ENCODE data around the gene BACE1.
"Not testable (repeated sequence)": the region's sequence is repeated elsewhere in the genome, so short reads cannot be mapped to it uniquely, and the experiment has no call there.

BACE1 gene

GRCh38 chr11:117327567-117328374 lies 11.7 kb upstream of the BACE1 start, which contains the start of gene CEP164:
TSS of gene CEP164 (plus strand) at chr11:117327854. CDS start at chr11:117338587, 10,733 bp downstream.
- DNase-seq = peak; percentile 96
- peak within 1 kb of the TSS; percentile 81 for H3K4me3 ChIP-seq (ENCODE audit: low read depth, low read length)
- peak within 1 kb of the TSS; percentile 90 for H3K27ac ChIP-seq
- TF ChIP-seq, protein P1, sequence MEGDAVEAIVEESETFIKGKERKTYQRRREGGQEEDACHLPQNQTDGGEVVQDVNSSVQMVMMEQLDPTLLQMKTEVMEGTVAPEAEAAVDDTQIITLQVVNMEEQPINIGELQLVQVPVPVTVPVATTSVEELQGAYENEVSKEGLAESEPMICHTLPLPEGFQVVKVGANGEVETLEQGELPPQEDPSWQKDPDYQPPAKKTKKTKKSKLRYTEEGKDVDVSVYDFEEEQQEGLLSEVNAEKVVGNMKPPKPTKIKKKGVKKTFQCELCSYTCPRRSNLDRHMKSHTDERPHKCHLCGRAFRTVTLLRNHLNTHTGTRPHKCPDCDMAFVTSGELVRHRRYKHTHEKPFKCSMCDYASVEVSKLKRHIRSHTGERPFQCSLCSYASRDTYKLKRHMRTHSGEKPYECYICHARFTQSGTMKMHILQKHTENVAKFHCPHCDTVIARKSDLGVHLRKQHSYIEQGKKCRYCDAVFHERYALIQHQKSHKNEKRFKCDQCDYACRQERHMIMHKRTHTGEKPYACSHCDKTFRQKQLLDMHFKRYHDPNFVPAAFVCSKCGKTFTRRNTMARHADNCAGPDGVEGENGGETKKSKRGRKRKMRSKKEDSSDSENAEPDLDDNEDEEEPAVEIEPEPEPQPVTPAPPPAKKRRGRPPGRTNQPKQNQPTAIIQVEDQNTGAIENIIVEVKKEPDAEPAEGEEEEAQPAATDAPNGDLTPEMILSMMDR (IDR thresholded peaks at IDR 0.05; ENCODE audit: low read depth, low read length) = no peak
- no peaks in the 10 kb centered on the region for H3K27me3 ChIP-seq (ENCODE audit: insufficient read depth, low read depth, severe bottlenecking)
- H3K9me3 ChIP-seq (ENCODE audit: severe bottlenecking) = no peaks in the 10 kb centered on the region
- peaks cover 5% of the 10 kb centered on the region for H3K36me3 ChIP-seq

GRCh38 chr11:117327255-117327566 lies 11.2 kb upstream of the BACE1 start:
- H3K27me3 ChIP-seq (ENCODE audit: insufficient read depth, low read depth, severe bottlenecking); H3K9me3 ChIP-seq (ENCODE audit: severe bottlenecking); DNase-seq; H3K36me3 ChIP-seq: not testable (repeated sequence)
- H3K4me3 ChIP-seq (ENCODE audit: low read depth, low read length) = peak overlapping the region; percentile 81
- H3K27ac ChIP-seq = peak overlapping the region; percentile 90

- no peak for DNase-seq
- Histone ChIP-seq H3K27ac (no peak overlapping the region), H3K27me3 (ENCODE audit: insufficient read depth, low read depth, severe bottlenecking) (no peaks in the 10 kb centered on the region), H3K36me3 (no peaks in the 10 kb centered on the region; the same call in none of the 2 replicates), H3K4me3 (ENCODE audit: low read depth, low read length) (no peak overlapping the region), H3K9me3 (ENCODE audit: severe bottlenecking) (no peaks in the 10 kb centered on the region)
- TF ChIP-seq, protein P1 (IDR thresholded peaks at IDR 0.05; ENCODE audit: low read depth, low read length) = no peak
Measured at GRCh38 chr11:117319214-117319840, 3.3 kb upstream of the BACE1 start.

DNA sequence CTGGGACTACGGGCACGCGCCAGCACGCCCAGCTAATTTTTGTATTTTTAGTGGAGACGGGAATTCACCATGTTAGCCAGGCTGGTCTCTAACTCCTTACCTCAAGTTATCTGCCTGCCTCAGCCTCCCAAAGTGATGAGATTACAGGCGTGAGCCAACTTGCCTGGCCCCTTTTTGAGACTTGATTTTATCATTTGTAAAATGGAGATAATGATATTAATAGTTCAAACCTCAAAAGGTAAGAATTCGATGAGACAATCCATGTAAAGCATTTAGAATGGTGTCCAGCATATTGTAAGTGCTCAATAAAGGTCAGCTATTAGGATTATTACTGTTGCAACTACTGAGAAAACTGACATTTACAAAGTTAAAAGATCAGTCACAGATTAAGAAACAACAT lies 2.7 kb upstream of the BACE1 start:
- DNase-seq = no peak
- Histone ChIP-seq H3K36me3 (peaks cover 4% of the 10 kb centered on the region), H3K27me3 (ENCODE audit: insufficient read depth, low read depth, severe bottlenecking) (no peaks in the 10 kb centered on the region), H3K27ac (no peak overlapping the region), H3K4me3 (ENCODE audit: low read depth, low read length) (no peak overlapping the region), H3K9me3 (ENCODE audit: severe bottlenecking) (no peaks in the 10 kb centered on the region)
- TF ChIP-seq, protein P1 (IDR thresholded peaks at IDR 0.05; ENCODE audit: low read depth, low read length) = no peak

- Histone ChIP-seq H3K9me3 (ENCODE audit: severe bottlenecking) (no peaks in the 10 kb centered on the region), H3K27ac (peak overlapping the region; percentile 84), H3K27me3 (ENCODE audit: insufficient read depth, low read depth, severe bottlenecking) (no peaks in the 10 kb centered on the region), H3K36me3 (peaks cover 13% of the 10 kb centered on the region), H3K4me3 (ENCODE audit: low read depth, low read length) (peak overlapping the region; percentile 91)
- DNase-seq = no peak
- TF ChIP-seq, protein P1 (IDR thresholded peaks at IDR 0.05; ENCODE audit: low read depth, low read length) = no peak
Measured at GRCh38 chr11:117315285-117316196, 515 bp downstream of the BACE1 start.

DNA sequence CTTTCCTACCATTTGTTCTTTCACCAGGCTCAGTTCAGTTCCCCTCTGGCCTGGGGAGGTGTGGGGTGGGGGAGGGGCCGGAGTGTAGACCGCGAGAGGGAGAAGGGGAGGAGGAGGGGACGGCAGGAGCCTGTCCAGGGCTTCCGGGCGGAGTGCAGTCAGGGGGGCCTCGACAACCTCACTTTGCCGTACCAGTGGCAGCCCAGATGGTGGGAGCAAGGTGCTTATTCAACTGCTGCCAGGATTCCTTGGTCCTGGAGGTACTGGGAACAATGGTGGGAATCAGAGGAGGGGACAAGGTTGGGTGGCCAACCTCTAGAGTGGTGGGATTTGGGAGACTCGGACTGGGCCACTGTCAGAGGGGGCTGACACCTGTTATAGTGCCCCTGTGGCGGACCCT lies 1.2 kb downstream of the BACE1 start:
- H3K9me3 ChIP-seq (ENCODE audit: severe bottlenecking) = no peaks in the 10 kb centered on the region
- H3K27me3 ChIP-seq (ENCODE audit: insufficient read depth, low read depth, severe bottlenecking) = no peaks in the 10 kb centered on the region
- TF ChIP-seq, protein P1 (IDR thresholded peaks at IDR 0.05; ENCODE audit: low read depth, low read length) = no peak
- H3K4me3 ChIP-seq (ENCODE audit: low read depth, low read length) = peak overlapping the region; percentile 91
- DNase-seq = no peak
- peaks cover 13% of the 10 kb centered on the region for H3K36me3 ChIP-seq
- H3K27ac ChIP-seq = peak overlapping the region; percentile 84

Measured in WERI-Rb-1 (cell line).